Measurements from ENCODE around the gene KIF26B.

The KIF26B gene

DNA sequence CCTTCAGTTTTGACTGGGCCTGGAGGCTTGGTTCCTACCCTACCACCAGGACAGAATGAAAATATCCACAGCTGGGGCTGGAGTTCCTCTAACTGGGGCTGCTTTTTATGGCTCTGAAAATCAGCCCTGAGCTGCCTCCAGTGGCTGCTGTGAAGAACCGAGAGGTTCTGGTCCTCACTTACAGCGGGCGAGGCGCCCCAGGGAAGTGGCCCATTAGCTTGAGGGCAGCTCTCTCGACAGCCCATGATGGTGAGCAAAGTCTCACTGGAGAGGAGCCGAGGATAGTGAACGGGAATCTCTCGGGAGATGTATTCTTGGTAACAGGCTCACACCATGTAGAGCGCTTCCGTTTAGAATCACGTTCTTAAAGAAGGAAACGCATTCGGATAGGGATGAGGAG lies 459.7 kb downstream of the KIF26B start:
- H3K4me3 ChIP-seq (replicated peaks; ENCODE audit: low read depth, low read length): no peak overlapping the region
- TF ChIP-seq, protein P1, sequence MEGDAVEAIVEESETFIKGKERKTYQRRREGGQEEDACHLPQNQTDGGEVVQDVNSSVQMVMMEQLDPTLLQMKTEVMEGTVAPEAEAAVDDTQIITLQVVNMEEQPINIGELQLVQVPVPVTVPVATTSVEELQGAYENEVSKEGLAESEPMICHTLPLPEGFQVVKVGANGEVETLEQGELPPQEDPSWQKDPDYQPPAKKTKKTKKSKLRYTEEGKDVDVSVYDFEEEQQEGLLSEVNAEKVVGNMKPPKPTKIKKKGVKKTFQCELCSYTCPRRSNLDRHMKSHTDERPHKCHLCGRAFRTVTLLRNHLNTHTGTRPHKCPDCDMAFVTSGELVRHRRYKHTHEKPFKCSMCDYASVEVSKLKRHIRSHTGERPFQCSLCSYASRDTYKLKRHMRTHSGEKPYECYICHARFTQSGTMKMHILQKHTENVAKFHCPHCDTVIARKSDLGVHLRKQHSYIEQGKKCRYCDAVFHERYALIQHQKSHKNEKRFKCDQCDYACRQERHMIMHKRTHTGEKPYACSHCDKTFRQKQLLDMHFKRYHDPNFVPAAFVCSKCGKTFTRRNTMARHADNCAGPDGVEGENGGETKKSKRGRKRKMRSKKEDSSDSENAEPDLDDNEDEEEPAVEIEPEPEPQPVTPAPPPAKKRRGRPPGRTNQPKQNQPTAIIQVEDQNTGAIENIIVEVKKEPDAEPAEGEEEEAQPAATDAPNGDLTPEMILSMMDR (IDR thresholded peaks at IDR 0.05; ENCODE audit: low read depth, low read length, missing control alignments): no peak
- DNase-seq (ENCODE audit: extremely low read depth, low read depth): no peak

DNA sequence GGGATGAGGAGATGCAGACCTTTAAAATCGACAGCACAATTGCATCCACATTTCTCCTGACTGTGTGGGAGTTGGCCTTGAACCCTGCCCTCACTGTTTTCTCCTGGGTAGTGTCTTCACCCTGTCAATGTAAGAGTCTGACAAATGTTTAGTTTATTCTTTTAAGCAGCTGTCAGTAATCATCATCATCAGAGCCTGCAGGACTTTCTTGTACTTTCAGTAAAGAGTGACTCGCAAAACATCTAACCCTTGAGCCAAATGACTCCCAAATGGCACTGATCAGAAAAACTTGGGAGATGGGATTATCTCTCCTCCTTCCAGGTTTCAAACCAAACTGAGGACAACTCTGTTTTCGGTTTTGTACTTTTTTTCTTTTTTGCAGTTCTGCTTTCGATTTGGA lies 460.2 kb downstream of the KIF26B start:
- TF ChIP-seq, protein P1 (IDR thresholded peaks at IDR 0.05; ENCODE audit: low read depth, low read length, missing control alignments): no peak
- no peak for DNase-seq (ENCODE audit: extremely low read depth, low read depth)
- no peak overlapping the region for H3K4me3 ChIP-seq (replicated peaks; ENCODE audit: low read depth, low read length)

DNA sequence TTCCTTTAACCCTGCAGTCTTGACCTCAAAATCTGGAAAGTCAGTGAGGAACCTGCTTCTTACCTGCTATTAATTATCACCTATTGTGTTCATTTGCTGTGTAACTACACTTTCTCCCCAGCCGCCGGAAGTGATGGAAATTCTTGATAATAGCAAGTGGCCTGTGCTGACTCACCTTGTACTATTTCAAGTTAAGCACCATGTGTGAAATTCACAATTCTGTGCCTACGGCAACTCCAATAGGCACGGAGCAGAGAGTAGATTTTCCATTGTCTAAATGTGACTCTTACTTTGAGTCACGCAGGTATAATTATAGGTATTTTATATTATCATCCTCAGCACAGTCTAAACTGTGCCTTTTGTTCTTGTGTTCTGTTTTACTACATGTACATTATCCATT lies 466.8 kb downstream of the KIF26B start:
- TF ChIP-seq, protein P1 (IDR thresholded peaks at IDR 0.05; ENCODE audit: low read depth, low read length, missing control alignments): no peak
- H3K4me3 ChIP-seq (replicated peaks; ENCODE audit: low read depth, low read length): no peak overlapping the region
- no peak for DNase-seq (ENCODE audit: extremely low read depth, low read depth)

DNA sequence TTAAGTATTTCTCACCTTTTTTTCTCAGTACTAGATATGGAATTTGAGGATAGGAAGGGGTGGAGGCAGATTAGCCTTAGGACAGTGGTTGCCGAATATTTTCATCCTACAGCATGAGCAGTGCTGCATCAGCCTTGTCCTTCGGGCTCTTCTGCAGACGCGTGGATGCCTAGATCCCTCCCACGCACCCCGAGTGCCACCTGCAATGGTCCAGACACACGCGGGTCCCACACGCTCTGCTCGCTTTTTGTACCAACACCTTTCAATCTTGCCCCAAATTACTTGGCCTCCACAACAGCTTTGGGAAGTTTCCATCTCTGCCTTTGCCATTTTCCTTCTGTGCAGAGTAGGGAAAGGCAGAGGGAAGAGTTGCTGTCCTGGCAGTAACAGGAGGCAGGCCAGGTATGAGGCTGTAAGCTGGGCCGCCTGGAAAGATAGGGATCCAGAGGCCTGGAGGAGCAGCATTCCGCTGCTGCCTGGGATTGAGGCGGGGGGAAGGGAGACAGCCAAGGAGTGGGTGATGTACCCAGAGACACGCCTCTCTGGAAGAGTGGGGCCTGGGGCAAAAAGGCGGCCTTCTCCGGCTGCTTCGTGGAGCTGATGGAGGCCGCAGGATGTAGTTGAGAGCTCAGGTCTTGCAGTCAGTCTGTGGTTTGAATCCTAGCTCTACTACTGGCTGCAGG lies 467.7 kb downstream of the KIF26B start:
- no peak overlapping the region for H3K4me3 ChIP-seq (replicated peaks; ENCODE audit: low read depth, low read length)
- TF ChIP-seq, protein P1 (IDR thresholded peaks at IDR 0.05; ENCODE audit: low read depth, low read length, missing control alignments): no peak
- DNase-seq (ENCODE audit: extremely low read depth, low read depth): no peak

DNA sequence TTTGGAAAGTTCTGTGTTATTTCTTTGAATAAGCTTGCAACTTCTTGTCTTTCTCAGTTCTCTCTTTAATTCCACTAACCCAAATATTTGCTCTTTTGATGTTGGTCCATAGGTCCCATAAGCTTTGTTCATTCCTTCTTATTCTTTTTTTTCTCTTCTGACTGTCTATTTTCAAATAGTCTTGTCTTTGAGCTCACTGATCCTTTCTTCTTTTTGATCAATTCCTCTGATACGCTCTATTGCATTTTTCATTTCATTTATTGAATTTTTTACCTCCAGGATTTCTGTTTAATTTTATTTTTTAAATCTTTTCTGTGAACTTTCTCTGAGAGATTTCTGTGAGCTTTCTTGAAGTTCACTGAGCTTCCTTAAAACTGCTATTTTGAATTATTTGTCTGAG lies 486.6 kb downstream of the KIF26B start:
- H3K4me3 ChIP-seq (replicated peaks; ENCODE audit: low read depth, low read length): no peak overlapping the region
- no peak for DNase-seq (ENCODE audit: extremely low read depth, low read depth)
- TF ChIP-seq, protein P1 (IDR thresholded peaks at IDR 0.05; ENCODE audit: low read depth, low read length, missing control alignments): no peak

DNA sequence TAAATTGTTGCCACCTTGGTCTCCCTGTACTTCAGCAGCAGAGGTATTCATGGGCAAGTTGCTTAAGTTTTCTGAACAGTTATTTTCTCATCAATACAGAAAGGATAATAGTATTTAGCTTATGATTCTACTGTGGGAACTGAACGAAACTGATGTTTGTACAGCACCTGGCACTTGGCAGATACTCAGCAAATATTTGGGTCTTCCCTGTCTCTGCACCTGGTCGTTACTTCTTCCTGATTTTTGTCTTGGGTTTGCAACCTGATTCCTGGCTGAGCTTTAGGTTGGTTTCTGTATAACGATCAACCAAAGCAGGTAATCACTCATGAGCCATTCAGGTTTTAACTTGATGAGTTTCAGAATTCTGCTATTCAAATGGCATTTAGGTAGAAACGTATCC lies 490.6 kb downstream of the KIF26B start:
- no peak for DNase-seq (ENCODE audit: extremely low read depth, low read depth)

More for the DNA sequence above, 490.6 kb downstream of the KIF26B start:
- H3K4me3 ChIP-seq (replicated peaks; ENCODE audit: low read depth, low read length): no peak overlapping the region
- TF ChIP-seq, protein P1 (IDR thresholded peaks at IDR 0.05; ENCODE audit: low read depth, low read length, missing control alignments): no peak

All from HFF-Myc (cell line).